Middle frontal gyrus (tissue), 1 donor: ENCODE measurements around the gene ANKRD12.
"Not testable (repeated sequence)": the region's sequence is repeated elsewhere in the genome, so short reads cannot be mapped to it uniquely, and the experiment has no call there.

Source experiments
- DNase-seq: peaks from one replicate; pipeline ENCODE4 v3.0.0-alpha.2; 2015; ENCODE audit warnings: low spot score; ENCODE audit errors: extremely low spot score

The ANKRD12 gene

GRCh38 chr18:9231852-9232486, 95.4 kb downstream of the ANKRD12 start:
- DNase-seq = no peak

DNA sequence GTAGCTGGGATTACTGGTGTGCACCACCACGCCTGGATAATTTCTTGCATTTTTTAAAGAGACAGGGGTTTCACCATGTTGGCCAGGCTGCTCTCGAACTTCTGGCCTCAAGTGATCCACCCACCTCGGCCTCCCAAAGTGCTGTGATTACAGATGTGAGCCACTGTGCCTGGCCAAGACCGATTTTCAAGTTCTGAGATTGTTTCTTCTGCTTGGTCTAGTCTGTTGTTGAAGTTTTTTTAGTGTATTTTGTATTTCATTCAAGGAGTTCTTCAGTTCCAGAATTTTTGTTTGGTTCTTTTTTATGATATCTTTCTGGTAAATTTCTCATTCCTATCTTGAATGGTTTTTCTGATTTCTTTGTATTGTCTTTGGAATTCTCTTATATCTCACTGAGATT, 96.4 kb downstream of the ANKRD12 start:
- no peak for DNase-seq

DNA sequence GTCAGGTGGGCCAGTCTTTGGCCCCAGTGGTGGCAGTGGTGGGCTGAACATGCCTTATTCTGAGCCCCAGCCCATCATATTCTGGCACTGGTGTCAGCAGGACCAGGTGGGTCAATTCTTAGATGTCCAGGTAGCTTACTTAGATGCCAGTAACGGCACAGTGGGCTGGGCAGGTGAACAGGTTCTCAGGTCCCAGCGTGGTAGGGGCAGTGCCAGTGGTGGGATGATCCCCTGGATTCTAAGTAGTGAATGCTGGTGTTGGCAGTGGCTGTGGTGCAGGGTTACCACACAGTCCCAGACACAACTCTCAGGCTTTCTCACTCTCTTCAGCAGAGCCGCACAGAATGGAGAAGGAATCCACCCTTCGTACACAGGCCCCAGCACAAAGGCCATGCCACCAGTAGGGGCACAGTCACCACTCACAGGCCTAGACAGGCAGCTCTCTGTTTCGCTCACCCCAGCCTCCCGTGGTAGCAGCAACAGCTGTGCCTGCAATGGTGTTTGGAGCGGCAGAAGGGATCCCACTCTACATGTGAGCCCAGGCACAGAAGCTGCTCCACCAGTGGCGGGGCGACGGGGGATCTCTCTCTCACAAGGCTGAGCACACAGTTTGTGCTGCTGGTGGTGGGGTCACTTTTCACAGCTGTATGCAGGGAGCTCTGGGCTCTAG, 97.3 kb downstream of the ANKRD12 start:
- DNase-seq = no peak

DNA sequence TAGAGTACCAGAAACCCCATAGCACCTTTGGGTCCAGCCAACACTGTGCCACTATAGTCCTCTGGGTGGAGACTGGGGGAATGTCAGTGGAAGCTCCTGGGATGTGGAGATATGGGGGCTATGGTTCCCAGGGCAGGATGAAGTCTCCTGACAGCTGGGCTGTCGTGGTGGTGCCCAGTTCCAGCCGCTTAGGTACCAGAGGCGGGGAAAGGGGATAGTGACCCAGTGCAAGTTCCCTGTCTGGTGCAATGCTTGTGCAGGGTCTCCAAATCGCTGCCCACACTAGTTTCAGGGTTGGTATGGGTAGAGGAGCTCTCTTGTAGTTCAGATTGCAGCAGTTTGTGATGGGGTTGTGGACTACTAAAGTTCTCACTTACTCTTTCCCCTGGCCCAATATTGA, 97.9 kb downstream of the ANKRD12 start:
- DNase-seq = no peak

GRCh38 chr18:9237981-9238380, 101.4 kb downstream of the ANKRD12 start:
- DNase-seq = no peak

DNA sequence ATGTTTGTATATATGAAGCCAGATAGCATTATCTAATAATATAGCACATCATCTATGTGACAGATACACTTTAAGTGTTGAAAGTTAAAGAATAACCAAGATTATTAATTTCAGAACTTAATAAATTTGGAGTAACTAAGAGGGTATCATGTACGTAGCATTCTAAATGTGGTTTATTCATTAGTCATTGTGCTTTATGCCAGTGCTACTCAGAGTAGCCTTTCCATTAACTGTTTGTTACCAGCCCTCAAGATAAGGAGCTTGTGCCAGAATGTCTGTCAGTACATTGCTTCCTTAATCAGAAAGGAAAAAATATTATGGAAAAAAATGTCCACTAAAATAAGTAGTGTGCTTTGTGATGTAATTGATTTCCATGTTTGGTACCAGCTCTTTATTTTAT, 103.1 kb downstream of the ANKRD12 start:
- DNase-seq = no peak

DNA sequence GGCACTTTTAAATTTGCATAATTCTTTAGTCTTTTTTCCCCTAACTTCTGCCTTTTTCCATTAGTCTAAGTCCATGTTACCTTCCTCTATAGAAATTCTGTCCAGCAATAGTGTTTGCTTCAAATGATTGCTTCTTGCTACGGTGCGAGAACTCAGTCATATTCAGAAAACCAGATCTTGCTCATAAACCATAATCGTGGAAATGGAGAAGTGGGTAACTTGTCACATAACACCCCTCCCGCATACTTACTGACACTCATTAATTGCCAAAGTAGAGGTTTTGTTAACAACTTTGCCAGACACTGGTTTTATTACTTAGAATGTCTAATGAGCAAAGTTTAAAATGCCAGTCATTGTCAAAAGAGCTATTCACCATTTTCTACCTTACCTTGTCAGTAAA, 103.7 kb downstream of the ANKRD12 start:
- DNase-seq = no peak

- DNase-seq = no peak
Observed at GRCh38 chr18:9243029-9243428, 106.4 kb downstream of the ANKRD12 start.

GRCh38 chr18:9244376-9244775, 107.8 kb downstream of the ANKRD12 start:
- DNase-seq = no peak

- no peak for DNase-seq
Observed at GRCh38 chr18:9248661-9249060, 112.1 kb downstream of the ANKRD12 start.

GRCh38 chr18:9249254-9249653, 112.7 kb downstream of the ANKRD12 start:
- no peak for DNase-seq

DNA sequence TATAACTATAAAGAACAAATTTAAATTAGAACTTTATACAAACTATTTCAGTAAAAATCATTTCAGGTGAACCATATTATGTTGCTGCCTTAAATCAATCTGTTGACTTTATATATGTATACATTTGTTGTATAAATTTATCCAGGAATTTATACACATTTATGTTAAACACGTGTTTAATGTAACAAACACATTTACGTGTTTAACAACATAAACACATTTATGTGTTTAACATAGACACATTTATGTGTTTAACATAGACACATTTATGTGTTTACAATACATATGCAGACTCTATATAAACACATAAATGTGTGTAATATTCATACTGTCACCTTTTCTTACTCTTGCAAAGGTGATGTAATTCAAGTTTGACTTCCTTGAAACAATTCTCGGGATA, 122.6 kb downstream of the ANKRD12 start:
- no peak for DNase-seq

DNA sequence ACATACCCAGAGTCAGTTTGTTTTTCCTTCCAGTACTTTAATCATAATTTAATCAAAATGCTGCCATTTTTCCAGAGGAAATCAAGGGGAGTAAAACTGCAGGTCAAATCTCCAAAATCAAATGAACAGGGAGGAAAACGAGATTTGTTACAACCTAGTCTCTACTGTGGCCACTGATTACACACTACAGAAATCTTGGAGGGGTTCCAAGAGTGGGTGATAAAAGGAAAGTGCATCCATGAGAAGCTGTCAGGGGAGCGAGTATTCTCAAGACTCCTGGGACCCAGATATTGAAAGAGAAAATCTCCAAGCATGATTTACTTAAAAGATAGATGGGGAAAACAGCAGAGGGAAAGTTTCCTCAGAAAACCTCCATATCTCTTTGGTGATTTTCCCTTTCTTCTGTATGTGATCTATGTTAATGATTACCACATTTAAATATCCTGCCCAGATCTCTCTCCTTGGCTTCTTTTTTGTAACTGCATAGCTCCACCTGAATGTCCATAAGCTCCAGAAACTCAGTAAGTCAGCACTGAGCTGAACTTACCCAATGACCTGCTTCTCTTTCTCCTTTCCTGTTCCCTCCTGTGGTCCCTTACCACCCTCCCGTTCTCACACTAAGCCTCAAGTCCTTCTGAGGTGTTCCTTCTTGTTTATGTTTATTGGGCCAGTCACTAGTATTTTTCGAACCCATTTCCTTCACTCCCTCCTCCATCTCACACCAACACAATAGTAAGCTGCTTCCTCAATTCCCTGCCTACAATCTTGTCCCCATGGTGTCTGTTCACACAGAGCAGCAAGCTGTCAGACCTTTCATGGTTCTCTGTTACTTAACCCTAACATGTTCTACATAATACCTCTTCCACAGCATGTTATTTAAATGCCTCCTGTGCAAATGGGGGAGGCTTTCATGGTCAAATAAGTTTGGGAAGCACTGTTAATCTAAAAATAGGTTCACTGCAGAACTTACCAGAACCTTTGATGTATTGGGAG, 124.1 kb downstream of the ANKRD12 start:
- DNase-seq = no peak

GRCh38 chr18:9263264-9263663, 126.7 kb downstream of the ANKRD12 start:
- DNase-seq = no peak

- DNase-seq = not testable (repeated sequence)
Observed at GRCh38 chr18:9264797-9265196, 128.2 kb downstream of the ANKRD12 start.

- DNase-seq = no peak
Observed at GRCh38 chr18:9273221-9273620, 136.6 kb downstream of the ANKRD12 start.

GRCh38 chr18:9275890-9276289, 139.3 kb downstream of the ANKRD12 start:
- no peak for DNase-seq

- DNase-seq = no peak
Observed at GRCh38 chr18:9278028-9278427, 141.4 kb downstream of the ANKRD12 start.

GRCh38 chr18:9280849-9281248, 144.3 kb downstream of the ANKRD12 start:
- DNase-seq = no peak

DNA sequence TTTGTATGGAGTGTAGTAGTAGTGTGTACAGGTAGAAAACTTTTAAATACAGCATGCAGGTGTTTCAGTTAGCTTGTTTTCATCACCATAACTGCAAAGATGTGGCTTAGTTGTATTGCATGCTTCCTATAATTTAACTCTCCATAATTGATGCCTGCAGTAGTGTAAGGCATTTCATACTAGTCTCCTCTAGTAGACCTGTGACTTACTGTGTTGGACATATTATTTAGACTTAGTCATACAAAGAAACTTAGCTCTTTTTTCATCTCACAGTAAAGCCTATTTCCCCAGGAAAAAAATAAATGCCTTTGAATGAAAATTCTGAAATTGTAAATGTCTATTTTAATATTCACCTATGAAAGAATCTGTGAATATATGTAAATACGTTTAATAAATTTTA, 145.2 kb downstream of the ANKRD12 start:
- no peak for DNase-seq

DNA sequence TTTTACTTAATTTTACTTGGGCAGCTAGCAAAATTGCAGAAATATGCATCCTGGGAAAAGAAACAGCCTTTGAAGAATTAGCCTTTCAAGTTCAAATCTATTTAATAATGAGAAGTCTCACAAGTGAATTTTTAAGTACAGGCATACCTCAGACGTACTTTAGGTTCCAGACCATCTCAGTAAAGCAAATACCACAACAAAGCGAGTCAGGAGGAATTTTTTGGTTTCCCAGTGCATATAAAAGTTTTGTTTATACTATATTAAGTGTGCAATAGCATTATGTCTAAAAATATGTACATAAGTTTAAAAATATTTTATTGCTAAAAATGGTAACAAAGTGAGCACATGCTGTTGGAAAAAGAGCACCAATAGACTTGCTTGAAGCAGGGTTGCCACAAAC, 147.2 kb downstream of the ANKRD12 start:
- DNase-seq = no peak

GRCh38 chr18:9285604-9286003, 149.0 kb downstream of the ANKRD12 start:
- no peak for DNase-seq
